Colonic mucosa (tissue), 4 donors: ENCODE results near the gene CFAP73. TPM values are rescaled to one million over a fixed set of nuclear protein-coding genes. Genes with fewer than 3 reads are reported as not detected.

Experiments used
- DNase-seq: peaks from one replicate; pipeline ENCODE4 v3.0.0-alpha.2; 2020
- H3K27ac ChIP-seq: fragments of 200-600 bp; one replicate; pipeline ENCODE4 v1.8.0; 2021
- H3K27me3 ChIP-seq: fragments of 200-600 bp; one replicate; pipeline ENCODE4 v1.8.0; 2021
- H3K36me3 ChIP-seq: fragments of 200-600 bp; one replicate; pipeline ENCODE4 v1.8.0; 2021
- H3K4me1 ChIP-seq: fragments of 200-600 bp; one replicate; pipeline ENCODE4 v1.8.0; 2021; ENCODE audit warnings: mild to moderate bottlenecking
- H3K4me3 ChIP-seq: fragments of 200-600 bp; one replicate; pipeline ENCODE4 v1.8.0; 2021
- H3K9ac ChIP-seq, 2 donors: one replicate each; pipeline ENCODE4 v1.7.0; 2013; ENCODE audit warnings: control low read depth in 2 of 2, low read depth in 2 of 2, low read length in 2 of 2
- H3K9me3 ChIP-seq: fragments of 200-600 bp; one replicate; pipeline ENCODE4 v1.8.0; 2021
- intact Hi-C: fragments of 100-400 bp; cut with DNase I; formaldehyde crosslinking; loops from one replicate; pipeline ENCODE4 v1.14.1; 2022
- total RNA-seq, 2 donors: library from RNA; stranded (reverse); fragmentation: NEBNext Ultra II Directional in 1 of 2; extraction: Animal tissue kit (Norgen Biotek cat#: 25700) in 1 of 2; gene quantifications; one replicate each; pipeline ENCODE4 v1.2.1, GENCODE V29; 2021
- TF ChIP-seq, protein P1 (sequence below): fragments of 200-600 bp; IDR thresholded peaks from one replicate; pipeline ENCODE4 v1.8.0; 2022; ENCODE audit warnings: antibody characterized with exemption, mild to moderate bottlenecking
- donor health status: healthy.
- donor health status: DM: no; HTN: no; CAD: no.
- donor health status: DM: no; HTN: no; CAD: no.

Gene CFAP73
- total RNA-seq, 2 donors from 2014 or later: 0.20 TPM; not detected in 1

DNA sequence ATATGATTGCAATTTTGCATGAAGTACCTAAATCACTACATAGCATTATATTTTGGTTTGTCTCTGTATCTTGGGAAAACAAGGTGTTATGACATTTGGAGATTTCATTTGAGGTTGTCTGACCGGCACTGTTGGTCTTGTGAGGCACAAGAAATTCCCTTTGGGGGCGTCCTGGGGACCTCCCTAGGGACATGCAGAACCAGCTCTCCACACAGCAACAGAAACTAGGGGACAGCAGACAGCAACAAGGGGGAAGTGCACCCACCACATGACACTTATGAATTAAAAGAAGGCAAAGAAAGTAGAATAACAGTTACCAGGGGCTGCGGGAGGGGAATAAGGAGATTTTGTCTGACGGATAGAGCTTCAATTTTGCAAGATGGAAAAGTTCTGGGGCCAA is 21.4 kb downstream of the CFAP73 start:
- DNase-seq: no peak
- TF ChIP-seq, protein P1, sequence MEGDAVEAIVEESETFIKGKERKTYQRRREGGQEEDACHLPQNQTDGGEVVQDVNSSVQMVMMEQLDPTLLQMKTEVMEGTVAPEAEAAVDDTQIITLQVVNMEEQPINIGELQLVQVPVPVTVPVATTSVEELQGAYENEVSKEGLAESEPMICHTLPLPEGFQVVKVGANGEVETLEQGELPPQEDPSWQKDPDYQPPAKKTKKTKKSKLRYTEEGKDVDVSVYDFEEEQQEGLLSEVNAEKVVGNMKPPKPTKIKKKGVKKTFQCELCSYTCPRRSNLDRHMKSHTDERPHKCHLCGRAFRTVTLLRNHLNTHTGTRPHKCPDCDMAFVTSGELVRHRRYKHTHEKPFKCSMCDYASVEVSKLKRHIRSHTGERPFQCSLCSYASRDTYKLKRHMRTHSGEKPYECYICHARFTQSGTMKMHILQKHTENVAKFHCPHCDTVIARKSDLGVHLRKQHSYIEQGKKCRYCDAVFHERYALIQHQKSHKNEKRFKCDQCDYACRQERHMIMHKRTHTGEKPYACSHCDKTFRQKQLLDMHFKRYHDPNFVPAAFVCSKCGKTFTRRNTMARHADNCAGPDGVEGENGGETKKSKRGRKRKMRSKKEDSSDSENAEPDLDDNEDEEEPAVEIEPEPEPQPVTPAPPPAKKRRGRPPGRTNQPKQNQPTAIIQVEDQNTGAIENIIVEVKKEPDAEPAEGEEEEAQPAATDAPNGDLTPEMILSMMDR: no peak
- intact Hi-C loops: no loop called here
- Histone ChIP-seq H3K4me3 (no peak overlapping the region), H3K27me3 (no peaks in the 10 kb centered on the region), H3K9ac (no peak overlapping the region), H3K27ac (no peak overlapping the region), H3K36me3 (peaks cover 24% of the 10 kb centered on the region), H3K9me3 (no peaks in the 10 kb centered on the region), H3K4me1 (no peaks in the 10 kb centered on the region)

DNA sequence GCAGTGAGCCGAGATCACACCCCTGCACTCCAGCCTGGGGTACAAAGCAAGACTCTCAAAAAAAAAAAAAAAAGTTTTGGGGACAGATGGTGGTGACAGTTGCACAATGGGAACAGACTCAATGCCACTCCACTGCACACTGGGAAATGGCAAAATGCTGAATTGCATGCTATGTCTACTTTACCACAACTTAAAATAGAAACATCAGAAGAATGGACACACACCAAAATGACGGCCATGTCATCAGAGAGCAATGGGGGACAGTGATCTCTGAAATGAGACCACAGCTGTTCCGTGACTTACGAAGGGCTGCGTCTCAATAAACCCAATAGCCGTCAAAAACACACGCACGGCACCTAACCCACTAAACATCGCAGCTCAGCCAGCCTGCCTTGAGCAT is 22.0 kb downstream of the CFAP73 start:
- H3K27ac ChIP-seq: no peak overlapping the region
- intact Hi-C loops: no loop called here
- H3K4me3 ChIP-seq: no peak overlapping the region
- TF ChIP-seq, protein P1: no peak
- H3K36me3 ChIP-seq: peaks cover 24% of the 10 kb centered on the region
- no peak overlapping the region for H3K9ac ChIP-seq
- no peaks in the 10 kb centered on the region for H3K9me3 ChIP-seq
- no peaks in the 10 kb centered on the region for H3K4me1 ChIP-seq
- H3K27me3 ChIP-seq: no peaks in the 10 kb centered on the region
- no peak for DNase-seq

DNA sequence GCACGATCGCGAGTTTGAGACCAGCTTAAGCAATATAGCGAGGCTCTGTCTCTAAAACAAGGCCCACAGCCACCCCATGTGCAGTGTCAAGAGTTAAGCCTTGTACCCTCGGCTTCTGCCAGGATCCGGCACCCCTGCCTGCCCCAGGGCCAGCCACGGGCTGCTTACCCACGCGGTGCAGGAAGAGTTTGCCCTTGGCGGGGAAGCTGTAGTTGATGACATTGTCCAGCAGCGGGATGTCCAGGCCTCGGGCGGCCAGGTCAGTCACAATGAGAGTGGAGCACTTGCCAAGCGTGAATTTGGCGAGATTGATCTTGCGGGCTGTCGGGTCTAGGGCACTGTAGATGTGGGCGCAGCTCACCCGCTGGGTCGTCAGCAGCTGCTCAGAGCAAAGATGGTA is 22.7 kb downstream of the CFAP73 start:
- H3K4me3 ChIP-seq: no peak overlapping the region
- H3K9me3 ChIP-seq: no peaks in the 10 kb centered on the region
- TF ChIP-seq, protein P1: no peak
- intact Hi-C loops: loop anchor here (2.0 kb wide), 1 partner anchor 123 kb away; no protein-coding TSS in a partner anchor
- H3K27me3 ChIP-seq: no peaks in the 10 kb centered on the region
- no peak overlapping the region for H3K27ac ChIP-seq
- H3K4me1 ChIP-seq: no peaks in the 10 kb centered on the region
- DNase-seq: no peak
- no peak overlapping the region for H3K9ac ChIP-seq
- H3K36me3 ChIP-seq: peaks cover 24% of the 10 kb centered on the region

DNA sequence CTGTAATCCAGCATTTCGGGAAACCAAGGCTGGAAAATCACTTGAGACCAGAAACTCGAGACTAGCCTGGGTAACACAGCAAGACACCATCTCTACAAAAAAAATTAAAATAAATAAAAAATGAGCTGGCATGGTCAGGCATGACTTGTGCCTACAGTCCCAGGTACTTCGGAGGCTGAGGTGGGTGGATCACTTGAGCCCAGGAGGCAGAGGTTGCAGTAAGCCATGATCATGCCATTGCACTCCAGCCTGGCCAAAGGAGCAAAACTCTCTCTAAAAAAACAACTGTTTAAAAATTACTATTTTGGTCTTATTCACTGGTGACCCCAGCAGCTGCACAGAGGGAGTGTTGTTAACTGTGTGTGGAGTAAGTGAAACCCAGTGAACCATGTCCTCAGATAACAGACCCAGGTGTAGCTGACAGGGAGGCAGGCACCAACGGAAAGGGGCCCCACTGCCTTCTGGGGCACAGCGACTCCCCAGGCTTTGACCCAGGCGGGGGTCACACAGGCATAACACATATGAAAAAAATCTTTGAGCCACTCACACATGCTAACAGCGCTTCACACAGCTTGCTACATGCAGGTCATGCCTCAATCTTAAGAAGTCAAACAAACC is 23.7 kb downstream of the CFAP73 start:
- TF ChIP-seq, protein P1: no peak
- H3K27ac ChIP-seq: no peak overlapping the region
- intact Hi-C loops: loop anchor here (2.0 kb wide), 1 partner anchor 124 kb away; no protein-coding TSS in a partner anchor
- no peaks in the 10 kb centered on the region for H3K4me1 ChIP-seq
- H3K27me3 ChIP-seq: no peaks in the 10 kb centered on the region
- H3K9ac ChIP-seq: no peak overlapping the region
- no peak overlapping the region for H3K4me3 ChIP-seq
- H3K36me3 ChIP-seq: peaks cover 26% of the 10 kb centered on the region
- DNase-seq: no peak
- no peaks in the 10 kb centered on the region for H3K9me3 ChIP-seq

DNA sequence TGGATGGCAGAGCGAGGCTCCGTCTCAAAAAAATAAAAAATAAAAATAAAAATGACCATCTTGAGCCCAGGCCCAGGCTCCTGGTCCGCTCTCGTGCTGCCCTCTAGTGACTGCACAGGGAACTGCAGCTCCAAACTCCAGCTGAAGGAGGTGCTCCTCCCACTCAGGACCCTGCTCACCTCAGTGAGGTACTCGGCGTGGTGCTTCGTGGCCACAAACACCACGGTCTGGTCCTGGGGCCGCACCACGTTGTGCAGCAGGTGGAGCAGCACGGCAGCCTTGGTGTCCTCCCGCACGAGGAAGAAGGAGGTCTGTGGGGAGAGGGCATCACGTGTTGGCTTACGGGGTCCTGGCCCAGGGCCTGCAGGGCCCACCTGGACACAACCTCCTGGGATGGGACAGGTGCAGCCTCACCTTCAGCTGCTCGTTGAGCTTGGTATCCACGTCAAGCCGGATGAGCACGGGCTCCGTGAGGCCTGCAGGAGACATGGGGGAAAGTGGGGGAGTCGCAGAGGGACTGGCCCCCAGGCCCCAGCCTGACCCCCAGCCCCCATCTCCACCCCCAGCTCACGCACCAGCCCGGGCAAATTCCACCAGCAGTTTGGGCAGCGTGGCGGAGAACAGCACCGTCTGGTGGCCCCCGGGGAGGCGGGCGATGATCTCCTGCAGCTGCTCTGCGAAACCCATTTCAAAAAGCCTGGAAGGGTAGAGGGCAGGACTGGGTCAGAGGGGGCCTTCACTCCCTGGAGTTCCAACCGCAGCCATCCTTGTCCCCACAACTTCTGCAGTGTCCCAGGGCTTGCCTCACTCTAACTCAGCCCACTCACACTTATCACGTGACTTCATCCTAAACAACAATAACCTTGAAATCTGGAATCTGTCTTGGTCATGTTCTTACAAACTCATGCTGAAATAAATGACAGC is 25.2 kb downstream of the CFAP73 start:
- H3K9ac ChIP-seq: no peak overlapping the region
- no peaks in the 10 kb centered on the region for H3K4me1 ChIP-seq
- no peak overlapping the region for H3K27ac ChIP-seq
- peak; percentile 78 for DNase-seq
- no peaks in the 10 kb centered on the region for H3K27me3 ChIP-seq
- intact Hi-C loops: no loop called here
- H3K4me3 ChIP-seq: no peak overlapping the region
- H3K9me3 ChIP-seq: no peaks in the 10 kb centered on the region
- TF ChIP-seq, protein P1: peak; percentile 99
- peaks cover 26% of the 10 kb centered on the region for H3K36me3 ChIP-seq
